AG09319 (cell line): ENCODE measurements around the gene USP6NL.

Experiments used
- DNase-seq: peaks from one replicate; pipeline ENCODE4 v3.0.0-alpha.2; 2010; ENCODE audit warnings: low read depth; ENCODE audit errors: extremely low read depth
- CTCF ChIP-seq: IDR thresholded peaks from 2 replicates; pipeline ENCODE4 v1.5.1; 2011; ENCODE audit warnings: low read depth, mild to moderate bottlenecking, inconsistent platforms, low read length, moderate library complexity

USP6NL gene

GRCh38 chr10:11465406-11465805 is 146.0 kb downstream of the USP6NL start:
- no peak for TF ChIP-seq CTCF
- DNase-seq, result no peak

- DNase-seq, result no peak
- no peak for TF ChIP-seq CTCF
Observed at GRCh38 chr10:11463111-11463510, 148.3 kb downstream of the USP6NL start.

GRCh38 chr10:11462071-11462470 is 149.4 kb downstream of the USP6NL start:
- DNase-seq, result no peak
- TF ChIP-seq CTCF, result no peak

DNA sequence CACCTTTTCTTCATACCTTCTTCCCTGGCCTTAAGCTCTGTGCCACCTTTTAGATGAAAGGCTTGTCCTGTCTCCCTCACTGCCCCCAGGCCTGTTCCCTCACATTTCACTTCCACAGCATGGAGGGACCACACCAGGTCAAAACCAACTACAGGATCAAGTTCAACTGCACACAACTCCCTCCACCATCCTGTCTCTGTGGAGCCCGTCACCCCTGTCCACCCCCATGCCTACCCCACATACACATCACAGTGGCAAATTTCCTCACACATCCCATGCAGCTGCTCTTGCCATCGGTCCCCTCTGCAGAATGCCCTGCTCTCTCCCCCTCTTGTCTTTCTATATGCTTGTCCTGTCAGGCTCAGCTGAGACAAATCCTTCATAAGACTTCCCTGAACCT is 154.1 kb downstream of the USP6NL start:
- no peak for TF ChIP-seq CTCF
- no peak for DNase-seq

DNA sequence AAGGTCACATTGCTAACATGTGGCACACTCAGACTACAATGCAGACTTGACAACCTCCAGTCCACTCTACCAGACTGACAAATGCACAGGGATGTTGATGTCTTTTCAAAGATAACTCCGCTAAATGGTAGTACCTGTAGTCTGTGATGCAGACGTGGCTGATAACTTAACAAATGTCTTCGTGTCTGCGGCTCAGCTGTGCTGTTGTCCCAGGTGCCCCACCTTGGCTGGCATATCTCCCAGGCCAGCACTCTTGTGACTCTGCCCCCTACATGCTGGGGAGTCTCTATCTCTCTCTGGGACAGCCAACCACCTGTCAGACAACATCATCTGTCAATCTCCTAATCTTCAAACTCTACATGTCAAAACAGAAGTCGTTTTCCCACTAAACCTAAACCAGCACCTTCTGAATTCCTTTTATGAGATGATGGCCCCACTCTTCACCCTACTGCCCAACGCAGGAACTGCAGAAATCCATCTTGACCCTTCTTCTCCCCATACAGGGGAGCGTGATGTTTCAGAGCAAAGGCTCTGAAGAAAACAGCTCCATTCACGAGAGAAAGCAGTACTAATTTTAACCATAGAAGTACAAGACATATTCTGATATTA is 156.4 kb downstream of the USP6NL start:
- TF ChIP-seq CTCF, result no peak; the same call in 1 of the 2 replicates
- no peak for DNase-seq

GRCh38 chr10:11454160-11454559 is 157.3 kb downstream of the USP6NL start:
- TF ChIP-seq CTCF, result no peak

GRCh38 chr10:11451640-11452260 is 159.7 kb downstream of the USP6NL start:
- DNase-seq, result no peak
- no peak for TF ChIP-seq CTCF

More at GRCh38 chr10:11454160-11454559, 157.3 kb downstream of the USP6NL start:
- no peak for DNase-seq
